GM18909 (cell line): ENCODE data around the gene PDIK1L.
A peak's percentile ranks its signal among the peaks of the same experiment; 100 is the strongest.
"Not testable (repeated sequence)": the region's sequence is repeated elsewhere in the genome, so short reads cannot be mapped to it uniquely, and the experiment has no call there.

Experiments
- ATAC-seq: cut with Tn5 transposase; IDR thresholded peaks from one replicate; pipeline ENCODE4 v1.9.1; 2021; ENCODE audit warnings: mild to moderate bottlenecking; ENCODE audit not compliant: unreplicated experiment, poor library complexity

The PDIK1L gene

DNA sequence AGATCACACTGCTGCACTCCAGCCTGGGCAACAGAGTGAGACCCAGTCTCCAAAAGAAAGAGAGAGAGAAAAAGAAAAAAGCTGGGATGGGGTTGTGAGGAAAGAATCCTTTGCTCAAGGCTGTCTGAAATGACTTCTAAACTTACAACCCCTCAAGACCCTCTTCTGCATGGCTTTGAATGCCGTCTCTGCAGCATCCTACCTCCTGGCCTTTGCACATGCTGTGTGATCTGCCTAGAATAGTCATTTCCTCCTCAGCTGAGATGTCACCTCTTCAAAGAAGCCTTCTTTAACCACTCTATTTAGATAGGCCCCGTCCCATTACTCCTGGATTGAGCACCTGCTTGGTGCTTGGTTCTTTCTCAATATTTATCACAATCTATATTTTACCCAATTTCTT is 26.8 kb upstream of the PDIK1L start:
- no peak for ATAC-seq

DNA sequence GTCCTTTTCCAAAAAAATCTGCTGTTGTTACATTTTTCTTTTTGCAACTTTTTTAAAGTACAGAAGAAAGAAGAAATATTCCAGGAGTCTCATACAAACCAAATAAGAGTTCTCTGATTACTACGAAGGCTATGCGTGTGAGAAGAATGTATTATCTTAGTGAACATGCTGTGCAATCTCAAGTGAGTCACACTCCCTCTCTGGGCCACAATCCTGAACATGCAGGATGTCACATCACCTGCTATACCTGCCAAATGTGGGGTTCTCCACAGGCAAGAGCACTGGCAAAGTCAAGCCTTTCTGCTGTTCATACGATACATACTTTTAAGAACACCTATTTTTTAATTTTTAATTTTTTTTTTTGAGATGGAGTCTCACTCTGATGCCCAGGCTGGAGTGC is 22.5 kb upstream of the PDIK1L start:
- ATAC-seq = no peak

DNA sequence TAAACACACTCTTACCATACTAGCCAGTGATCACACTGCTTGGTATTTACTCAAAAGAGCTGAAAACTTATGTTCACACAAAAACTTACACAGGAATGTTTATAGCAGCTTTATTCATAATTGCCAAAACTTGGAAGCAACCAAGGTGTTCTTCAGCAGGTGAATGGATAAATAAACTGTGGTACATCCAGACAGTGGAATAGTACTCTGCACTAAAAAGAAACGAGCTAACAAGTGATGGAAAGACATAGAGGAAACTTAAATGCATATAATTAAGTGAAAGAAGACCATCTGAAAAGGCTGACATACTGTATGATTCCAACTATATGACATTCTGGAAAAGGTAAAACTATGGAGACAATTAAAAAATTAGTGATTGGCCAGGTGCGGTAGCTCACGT is 20.7 kb upstream of the PDIK1L start:
- ATAC-seq = no peak

DNA sequence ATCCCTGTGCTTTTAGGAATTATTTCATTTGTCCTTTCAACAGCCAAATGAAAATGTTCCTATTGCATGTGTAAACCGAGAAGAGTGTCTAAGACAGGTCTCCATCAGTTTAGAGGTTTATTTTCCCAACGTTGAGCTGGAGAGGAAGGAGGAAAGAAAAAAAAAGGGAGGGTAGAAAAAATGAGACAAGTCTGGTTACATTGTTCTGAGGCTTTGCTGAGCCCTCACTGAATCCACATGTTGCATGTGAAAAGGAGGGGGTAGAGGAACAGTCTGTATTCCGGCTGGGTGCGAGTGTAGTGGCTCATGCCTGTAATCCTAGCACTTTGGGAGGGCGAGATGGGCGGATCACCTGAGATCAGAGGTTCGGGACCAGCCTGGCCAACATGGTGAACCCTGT is 19.2 kb upstream of the PDIK1L start:
- ATAC-seq = no peak

DNA sequence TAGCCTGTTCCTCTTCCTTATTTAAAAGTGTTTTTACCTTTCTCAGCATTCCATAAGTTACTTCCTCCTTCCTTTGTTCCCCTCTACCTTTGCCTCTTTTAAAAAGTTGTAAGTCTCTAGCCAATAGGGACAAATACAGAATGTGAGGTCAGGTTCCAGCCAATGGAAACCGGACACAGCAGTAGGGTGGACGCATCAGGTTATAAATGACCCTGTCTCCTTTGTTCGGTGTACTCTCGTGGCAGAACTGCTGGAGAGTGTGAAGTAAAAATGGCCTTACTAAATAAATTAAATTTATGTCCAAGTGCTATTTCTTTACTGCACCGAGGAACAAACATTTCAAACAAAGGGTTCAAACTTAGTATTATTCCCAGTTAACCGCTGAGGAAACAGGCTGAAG is 18.1 kb upstream of the PDIK1L start:
- ATAC-seq = not testable (repeated sequence)

DNA sequence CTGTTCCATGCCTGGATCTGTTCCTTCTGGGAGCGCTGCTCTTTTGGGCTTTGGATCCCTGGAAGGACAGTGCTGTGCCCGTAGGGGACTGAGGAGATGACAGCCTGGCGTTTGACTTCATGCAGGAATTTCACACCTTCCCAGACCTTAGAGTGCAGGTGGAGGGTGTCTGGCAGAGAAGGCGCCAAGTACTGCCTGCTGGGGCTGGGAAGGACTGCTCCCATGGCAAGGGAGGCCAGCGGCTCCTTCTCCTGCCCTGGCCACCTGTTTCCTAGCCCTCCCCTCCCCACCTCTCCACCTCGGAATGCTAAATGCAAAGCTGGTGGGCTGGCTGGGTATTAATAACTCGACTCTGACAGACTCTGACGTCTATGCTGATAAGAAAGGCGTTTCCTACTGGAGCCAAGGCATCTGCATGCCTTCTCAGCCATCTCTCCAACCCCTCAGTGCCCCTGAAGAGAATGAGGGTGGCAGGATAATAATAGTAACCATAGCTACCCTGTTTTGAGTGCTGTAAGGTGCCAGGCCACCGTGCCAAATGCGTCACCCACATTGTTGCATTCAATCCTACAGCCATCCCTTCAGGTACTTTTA is 17.5 kb upstream of the PDIK1L start:
- no peak for ATAC-seq

DNA sequence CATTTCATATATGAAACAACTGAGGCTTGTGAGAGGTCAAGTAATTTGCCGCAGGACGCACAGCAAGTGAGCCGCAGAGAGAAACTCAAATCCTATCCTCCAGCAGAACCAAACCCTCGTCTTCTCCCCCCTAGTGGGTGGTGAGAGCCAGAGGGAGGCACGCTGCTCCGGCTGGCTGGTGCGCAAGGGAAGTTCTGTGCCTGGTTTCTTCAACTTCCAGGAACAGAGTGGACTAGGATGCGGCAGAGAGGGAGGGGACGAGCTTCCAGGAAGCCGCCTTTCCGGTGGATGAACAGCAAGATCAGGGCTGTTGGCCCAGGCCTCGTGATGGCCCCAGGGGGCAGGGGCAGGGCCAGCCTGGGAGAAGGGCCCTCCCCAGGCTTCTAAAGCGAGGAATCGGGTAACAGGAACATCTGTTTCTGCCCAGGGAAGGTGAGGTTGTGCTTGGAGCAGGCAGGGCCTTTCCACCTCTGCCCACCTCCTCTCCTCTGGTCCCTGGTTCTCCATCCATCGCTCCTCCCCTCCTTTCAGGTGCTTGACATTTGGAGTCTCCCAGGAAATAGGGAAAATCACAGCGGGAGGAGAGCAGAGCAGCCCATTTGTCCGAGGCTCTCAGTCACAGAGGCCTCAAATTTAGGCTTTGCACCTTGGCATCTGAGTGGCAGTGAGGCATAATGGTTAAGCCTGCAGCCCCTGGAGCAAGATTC is 16.8 kb upstream of the PDIK1L start:
- ATAC-seq = no peak

DNA sequence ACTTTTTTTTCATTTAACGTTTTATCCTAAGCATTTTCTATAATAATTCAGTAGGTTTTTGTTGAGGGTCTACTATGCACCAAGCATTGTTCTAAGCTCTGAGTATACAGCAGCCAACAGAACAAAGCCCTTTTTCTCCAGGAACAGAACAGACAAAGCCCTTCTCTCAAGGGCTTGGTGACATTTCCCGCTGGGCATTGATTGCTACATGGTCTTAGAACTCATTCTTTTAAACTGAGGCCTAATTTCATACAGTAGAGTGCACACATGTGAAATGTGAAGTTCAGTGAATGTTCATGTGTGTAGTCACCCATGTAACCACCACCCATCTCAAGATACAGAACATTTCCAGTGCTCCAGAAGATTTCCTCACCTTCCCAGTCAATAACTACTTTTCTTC is 15.2 kb upstream of the PDIK1L start:
- no peak for ATAC-seq

DNA sequence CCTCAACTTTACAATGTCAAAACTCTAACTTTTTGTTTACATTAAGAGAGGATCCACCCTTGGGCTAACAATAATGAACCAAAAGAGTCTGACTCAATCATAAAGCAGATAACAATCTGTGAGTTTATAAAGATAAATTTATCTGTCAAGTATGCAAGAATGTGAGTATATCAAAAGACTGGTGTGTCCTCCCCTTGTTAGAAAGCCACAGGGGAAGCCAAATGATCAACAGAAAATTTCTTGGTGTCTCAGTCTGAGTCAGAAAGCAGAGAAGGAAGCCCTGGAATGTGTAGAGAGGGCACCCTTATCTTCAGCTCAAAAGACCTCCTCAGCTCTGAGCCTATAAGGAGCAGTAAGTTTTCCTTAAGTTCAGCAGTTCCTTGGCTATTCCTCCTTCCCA is 13.9 kb upstream of the PDIK1L start:
- no peak for ATAC-seq

DNA sequence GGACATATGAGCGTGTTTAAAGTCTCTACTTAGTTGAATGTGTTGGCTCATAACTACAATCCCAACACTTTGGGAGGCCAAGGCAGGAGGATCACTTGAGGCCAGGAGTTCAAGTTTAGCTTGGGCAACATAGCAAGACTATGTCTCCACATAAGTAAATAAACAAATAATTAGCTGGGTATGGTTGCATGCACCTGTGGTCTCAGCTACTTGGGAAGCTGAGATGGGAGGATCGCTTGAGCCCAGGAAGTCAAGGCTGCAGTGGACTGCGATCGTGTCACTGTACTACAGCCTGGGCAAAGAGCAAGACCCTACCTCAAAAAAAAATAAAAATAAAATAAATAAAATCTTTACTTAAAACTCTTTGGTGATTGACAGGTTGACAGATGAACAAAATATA is 13.0 kb upstream of the PDIK1L start:
- ATAC-seq = no peak

DNA sequence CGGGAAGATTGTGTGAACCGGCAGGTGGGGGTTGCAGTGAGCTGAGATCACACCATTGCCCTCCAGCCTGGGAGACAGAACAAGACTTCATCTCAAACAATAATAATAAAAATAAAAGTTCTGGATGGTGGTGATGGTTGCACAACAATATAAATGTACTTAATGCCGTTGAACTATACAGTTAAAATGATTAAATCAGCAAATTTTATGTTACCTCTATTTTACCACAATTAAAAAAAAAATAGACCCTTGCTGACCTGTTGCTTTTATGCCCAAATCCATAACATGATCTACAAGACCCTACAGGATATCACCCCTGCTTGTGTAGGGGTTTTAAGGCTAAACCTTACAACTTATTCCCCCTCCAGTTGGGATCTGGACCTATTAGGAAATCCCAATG is 11.8 kb upstream of the PDIK1L start:
- no peak for ATAC-seq

DNA sequence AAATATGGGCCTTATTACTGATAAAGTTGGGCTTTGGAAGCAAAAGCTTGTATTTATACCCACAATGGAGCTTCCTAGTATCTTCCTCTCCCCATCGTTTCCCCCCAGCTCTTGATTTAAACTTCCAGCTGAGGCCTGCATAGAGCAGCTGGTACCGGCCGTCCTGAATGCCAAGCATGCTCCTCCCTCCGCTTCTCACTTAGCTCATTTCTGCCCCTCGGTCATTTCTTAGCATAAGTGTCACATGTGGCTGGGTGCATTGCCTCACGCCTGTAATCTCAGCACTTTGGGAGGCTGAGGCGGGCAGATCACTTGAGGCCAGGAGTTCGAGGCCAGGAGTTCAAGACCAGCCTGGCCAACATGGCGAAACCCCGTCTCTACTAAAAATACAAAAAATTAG is 11.4 kb upstream of the PDIK1L start:
- not testable (repeated sequence) for ATAC-seq

DNA sequence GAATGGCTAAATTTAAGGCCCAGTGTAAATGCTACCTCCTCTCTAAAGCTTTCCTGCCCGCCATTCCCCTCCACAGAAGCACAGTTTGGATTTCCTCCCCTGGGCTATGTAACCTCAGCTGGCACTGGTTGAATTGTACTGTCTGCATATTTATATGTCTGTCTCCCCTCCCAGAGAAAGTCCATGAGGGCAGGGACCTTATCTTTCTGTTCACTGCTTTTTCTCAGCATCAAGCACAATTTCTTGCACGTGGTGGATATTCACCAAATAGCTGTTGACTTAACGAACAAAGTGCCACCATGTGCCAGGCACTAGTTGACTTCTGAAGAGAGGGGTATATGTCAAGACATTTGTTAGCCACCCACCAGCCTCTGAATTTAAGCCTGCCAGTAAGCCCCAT is 9.5 kb upstream of the PDIK1L start:
- no peak for ATAC-seq

DNA sequence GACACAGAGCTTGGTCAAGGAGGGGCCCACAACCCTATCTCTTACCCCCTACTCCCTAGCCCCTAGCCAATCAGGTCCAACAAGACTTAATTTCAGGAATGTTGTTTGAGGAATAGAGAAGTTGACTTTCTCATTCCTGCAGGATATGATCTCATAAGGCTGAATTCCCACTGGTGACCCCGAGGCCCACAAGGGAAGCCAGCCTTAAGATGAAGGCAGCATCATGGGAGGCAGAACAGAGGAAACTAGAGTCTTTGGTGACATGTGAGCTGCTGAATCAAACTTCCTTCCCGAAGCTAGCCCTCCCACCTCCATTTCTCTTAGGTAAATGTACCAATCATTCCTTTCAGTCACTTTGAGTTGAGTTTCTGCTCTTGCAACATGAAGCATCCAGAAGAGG is 9.1 kb upstream of the PDIK1L start:
- ATAC-seq = no peak

DNA sequence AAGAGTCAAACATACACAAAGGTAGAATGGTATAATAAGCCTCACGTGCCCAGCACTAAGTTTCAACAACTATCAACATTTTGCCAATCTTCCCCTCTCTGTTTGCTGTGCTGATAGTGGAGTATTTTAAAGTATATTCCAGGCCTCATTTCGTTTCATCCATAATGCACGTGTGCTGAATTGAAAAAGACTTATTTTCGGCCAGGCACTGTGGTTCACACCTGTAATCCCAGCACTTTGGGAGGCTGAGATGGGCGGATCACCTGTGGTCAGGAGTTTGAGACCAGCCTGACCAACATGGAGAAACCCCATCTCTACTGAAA is 6.4 kb upstream of the PDIK1L start:
- ATAC-seq = not testable (repeated sequence)

DNA sequence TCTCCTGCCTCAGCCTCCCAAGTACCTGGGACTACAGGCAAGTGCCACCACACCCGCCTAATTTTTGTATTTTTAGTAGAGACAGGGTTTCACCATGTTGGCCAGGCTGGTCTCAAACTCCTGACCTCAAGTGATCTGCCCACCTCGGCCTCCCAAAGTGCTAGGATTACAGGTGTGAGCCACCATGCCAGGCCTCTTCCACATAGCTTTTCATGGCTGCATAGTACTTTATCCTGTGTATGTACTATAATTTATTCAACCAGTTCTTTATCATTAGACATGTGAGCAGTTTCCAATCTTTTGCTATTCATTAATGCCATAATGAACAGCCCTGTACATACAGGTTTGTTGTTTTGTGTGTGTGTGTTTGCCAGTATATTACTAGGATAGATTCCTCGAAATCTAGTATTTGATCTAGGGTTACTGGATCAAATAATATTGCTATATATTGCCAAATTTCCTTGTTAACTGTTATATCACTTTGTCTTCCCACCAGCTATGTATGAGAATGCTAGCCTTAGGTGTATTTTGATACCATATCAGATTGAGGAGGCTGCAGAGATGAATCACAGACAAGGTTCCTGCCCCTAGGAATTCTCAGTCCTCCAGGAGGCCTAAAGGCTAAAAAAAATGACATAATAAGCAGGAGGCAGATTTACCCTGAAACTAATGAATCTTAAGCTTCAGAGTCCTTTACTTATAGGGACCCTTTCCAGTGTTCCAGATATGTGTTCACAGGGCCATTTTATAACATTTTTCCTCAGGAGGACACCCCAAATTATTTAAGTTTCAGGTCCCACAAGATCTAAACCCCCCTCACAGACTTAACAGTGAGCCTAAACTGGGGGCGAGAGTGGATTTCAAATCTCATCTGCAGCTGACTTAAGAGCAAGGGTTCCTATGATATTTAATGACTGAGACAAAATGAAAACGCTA is 2.1 kb upstream of the PDIK1L start:
- ATAC-seq = no peak

DNA sequence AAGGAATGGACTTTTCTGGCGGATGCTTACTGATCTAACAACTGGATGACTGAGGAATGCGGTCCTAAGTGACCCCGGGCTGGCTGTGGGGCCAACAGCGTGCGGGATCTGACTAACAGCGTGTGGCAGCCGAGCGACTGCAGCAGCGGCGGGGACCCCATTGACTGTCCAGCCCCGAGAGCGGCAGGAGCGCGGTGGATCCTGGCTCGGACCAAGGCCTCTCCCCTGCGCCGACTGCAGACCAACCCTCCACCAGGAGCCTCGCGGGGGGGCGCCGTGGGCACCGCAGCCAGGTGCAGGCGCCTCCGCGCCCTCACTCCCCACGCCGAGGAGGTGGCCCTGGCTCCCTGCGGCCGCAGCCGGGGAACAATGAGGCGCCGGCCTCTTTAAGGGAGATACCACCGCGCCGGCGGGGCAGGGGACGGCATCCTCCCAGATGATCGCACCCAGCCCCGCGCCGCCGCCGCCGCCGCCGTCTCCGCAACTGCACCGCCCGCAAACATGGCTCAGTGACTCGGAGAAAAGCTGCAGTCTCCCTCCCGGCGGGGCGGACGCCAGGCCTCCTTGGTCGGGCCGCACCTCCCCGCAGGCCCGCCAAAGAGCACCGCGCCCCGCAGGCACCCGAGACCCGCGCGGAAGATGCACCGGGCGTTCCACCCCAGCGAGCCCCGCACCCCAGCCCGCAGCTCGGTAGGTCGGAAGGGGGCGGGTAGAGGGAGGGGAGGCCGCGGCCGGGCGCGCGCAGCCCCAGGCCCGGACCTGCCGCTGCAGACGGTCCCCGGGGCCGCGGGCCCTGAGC is 694 bp upstream of the PDIK1L start:
- peak; percentile 56 for ATAC-seq

DNA sequence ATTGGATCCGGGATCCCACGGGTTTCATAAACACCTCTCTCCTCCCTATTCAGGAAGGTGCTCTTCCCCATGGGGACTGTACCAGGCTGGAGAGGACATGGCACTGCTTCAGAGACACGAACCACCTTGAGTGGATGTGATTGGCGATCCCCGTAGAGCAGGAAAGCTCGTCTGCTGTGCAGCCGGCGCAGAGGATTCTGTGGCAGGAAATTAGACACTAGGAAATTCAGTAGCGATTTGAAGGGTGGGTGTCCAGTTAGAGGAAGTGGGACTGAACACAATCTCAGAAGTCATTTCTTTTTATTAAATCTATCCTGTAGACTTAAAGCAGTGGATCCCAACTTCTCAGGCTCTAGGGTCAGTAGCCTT is 767 bp downstream of the PDIK1L start:
- peak; percentile 16 for ATAC-seq

DNA sequence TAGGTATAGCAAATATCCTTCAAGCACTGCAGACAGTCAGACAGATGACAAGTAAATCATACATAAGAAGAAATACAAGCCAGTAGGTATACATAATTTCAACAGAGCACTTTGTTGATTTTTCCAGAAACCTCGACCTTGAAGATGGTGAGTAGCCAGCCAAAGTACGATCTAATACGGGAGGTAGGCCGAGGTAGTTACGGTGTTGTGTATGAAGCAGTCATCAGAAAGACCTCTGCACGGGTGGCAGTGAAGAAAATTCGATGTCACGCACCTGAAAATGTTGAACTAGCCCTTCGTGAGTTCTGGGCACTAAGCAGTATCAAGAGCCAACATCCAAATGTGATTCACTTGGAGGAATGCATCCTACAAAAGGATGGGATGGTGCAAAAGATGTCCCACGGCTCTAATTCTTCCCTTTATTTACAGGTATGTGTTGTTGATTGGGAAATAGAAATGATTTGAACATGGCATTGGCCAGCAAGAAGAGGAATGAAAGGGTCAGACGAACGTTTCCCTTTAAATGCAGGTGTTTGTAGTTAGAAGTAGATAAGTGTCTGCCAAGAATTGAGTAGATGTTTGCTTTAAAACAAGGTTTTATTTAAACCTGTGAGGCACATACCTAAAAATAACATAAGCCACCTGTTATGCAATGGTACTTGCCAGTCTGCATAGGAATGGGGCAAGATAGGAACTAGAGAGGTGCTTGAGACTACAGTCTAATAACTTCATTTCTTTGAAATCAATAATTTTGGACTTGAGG is 2.7 kb downstream of the PDIK1L start:
- ATAC-seq = no peak
